GM11168 (cell line): Measurements from ENCODE around the gene CCDC88C.

Experiments used
- in situ Hi-C: fragments of 300-500 bp; cut with MboI; formaldehyde crosslinking; loops from one replicate; pipeline ENCODE4 v1.12.0; 2022; ENCODE audit warnings: low sequenced_read_pairs; ENCODE audit not compliant: unreplicated experiment

CCDC88C gene

GRCh38 chr14:91333650-91334039 is 84.0 kb downstream of the CCDC88C start:
- in situ Hi-C loops = no loop called here

- in situ Hi-C loops = no loop called here
Observed at GRCh38 chr14:91332986-91333649, 84.5 kb downstream of the CCDC88C start.

- in situ Hi-C loops = no loop called here
Observed at GRCh38 chr14:91332171-91332985, 85.2 kb downstream of the CCDC88C start.

- in situ Hi-C loops = no loop called here
Observed at GRCh38 chr14:91331721-91332120, 85.9 kb downstream of the CCDC88C start.

- in situ Hi-C loops = no loop called here
Observed at GRCh38 chr14:91330856-91331255, 86.8 kb downstream of the CCDC88C start.

GRCh38 chr14:91330096-91330696 is 87.4 kb downstream of the CCDC88C start:
- in situ Hi-C loops = no loop called here

GRCh38 chr14:91329486-91330014 is 88.1 kb downstream of the CCDC88C start:
- in situ Hi-C loops = no loop called here

GRCh38 chr14:91328313-91329050 is 89.1 kb downstream of the CCDC88C start:
- in situ Hi-C loops = no loop called here

- in situ Hi-C loops = no loop called here
Observed at GRCh38 chr14:91327661-91328312, 89.8 kb downstream of the CCDC88C start.

- in situ Hi-C loops = no loop called here
Observed at GRCh38 chr14:91327250-91327595, 90.4 kb downstream of the CCDC88C start.

GRCh38 chr14:91326514-91327249 is 90.9 kb downstream of the CCDC88C start:
- in situ Hi-C loops = no loop called here

GRCh38 chr14:91324606-91325575 is 92.7 kb downstream of the CCDC88C start:
- in situ Hi-C loops = no loop called here

- in situ Hi-C loops = no loop called here
Observed at GRCh38 chr14:91323671-91324605, 93.7 kb downstream of the CCDC88C start.

- in situ Hi-C loops = no loop called here
Observed at GRCh38 chr14:91323031-91323430, 94.6 kb downstream of the CCDC88C start.

- in situ Hi-C loops = no loop called here
Observed at GRCh38 chr14:91322623-91323022, 95.0 kb downstream of the CCDC88C start.

- in situ Hi-C loops = no loop called here
Observed at GRCh38 chr14:91321131-91321530, 96.5 kb downstream of the CCDC88C start.

GRCh38 chr14:91320266-91320665 is 97.4 kb downstream of the CCDC88C start:
- in situ Hi-C loops = no loop called here
